Esophagus muscularis mucosa (tissue), 3 donors: ENCODE results near the gene KLHDC4.

Source experiments
- POLR2AphosphoS5 ChIP-seq, 2 donors: sonication (generic); formaldehyde crosslinking; IDR thresholded peaks; one replicate each; pipeline ENCODE4 v1.6.1; 2017; ENCODE audit warnings: antibody characterized with exemption in 2 of 2
- TF ChIP-seq, protein P1 (sequence below), 3 experiments: fragments of 200-600 bp in 2 of 3; fragments of 450-650 bp in 1 of 3; sonication (generic) in 2 of 3; IDR thresholded peaks; one replicate each; pipeline ENCODE4 v1.5.1; 2017 to 2019; ENCODE audit warnings: antibody characterized with exemption in 3 of 3, mild to moderate bottlenecking in 2 of 3, moderate library complexity in 1 of 3

DNA sequence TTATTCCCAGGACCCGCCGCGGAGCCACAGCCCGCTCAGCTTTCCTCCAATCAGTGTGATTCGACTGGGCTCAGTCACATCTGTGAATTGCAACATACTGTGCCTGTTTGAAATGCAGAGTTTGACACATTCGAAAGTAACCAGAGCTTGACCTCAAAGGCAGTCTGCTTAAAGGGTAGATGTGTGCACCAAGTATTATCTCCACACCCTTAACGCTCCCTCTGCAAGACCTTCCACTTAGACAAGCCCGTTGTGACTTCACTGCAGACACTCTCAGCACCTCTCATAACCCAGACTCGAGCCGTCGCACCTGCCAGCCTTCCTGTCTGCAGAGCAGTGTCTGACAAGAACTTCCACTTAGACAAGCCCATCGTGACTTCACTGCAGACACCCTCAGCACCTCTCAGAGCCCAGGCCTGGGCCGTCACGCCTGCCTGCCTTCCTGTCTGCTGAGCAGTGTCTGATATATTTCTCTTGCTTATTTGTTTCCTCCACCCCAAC lies 3.7 kb downstream of the KLHDC4 start:
- TF ChIP-seq, protein P1, sequence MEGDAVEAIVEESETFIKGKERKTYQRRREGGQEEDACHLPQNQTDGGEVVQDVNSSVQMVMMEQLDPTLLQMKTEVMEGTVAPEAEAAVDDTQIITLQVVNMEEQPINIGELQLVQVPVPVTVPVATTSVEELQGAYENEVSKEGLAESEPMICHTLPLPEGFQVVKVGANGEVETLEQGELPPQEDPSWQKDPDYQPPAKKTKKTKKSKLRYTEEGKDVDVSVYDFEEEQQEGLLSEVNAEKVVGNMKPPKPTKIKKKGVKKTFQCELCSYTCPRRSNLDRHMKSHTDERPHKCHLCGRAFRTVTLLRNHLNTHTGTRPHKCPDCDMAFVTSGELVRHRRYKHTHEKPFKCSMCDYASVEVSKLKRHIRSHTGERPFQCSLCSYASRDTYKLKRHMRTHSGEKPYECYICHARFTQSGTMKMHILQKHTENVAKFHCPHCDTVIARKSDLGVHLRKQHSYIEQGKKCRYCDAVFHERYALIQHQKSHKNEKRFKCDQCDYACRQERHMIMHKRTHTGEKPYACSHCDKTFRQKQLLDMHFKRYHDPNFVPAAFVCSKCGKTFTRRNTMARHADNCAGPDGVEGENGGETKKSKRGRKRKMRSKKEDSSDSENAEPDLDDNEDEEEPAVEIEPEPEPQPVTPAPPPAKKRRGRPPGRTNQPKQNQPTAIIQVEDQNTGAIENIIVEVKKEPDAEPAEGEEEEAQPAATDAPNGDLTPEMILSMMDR (IDR thresholded peaks at IDR 0.05) = no peak
- TF ChIP-seq POLR2AphosphoS5 (IDR thresholded peaks at IDR 0.05) = no peak
